CD4-positive, alpha-beta memory T cell (primary cell): ENCODE results near the gene TUBAL3. TPM values are rescaled to one million over a fixed set of nuclear protein-coding genes. Genes with fewer than 3 reads are reported as not detected.

Experiments used
- CTCF ChIA-PET: fragments of 350-600 bp; sonication (Branson Sonifier 250); formaldehyde crosslinking; loops from one replicate; lab custom pipeline; 2021; ENCODE audit warnings: inconsistent platforms; ENCODE audit not compliant: partially characterized antibody; lab: Charles Lee
- POLR2A ChIA-PET: fragments of 350-600 bp; sonication (Branson Sonifier 250); formaldehyde crosslinking; loops from one replicate; lab custom pipeline; 2021; ENCODE audit not compliant: partially characterized antibody; lab: Charles Lee
- DNase-seq, 5 donors: peaks; one replicate each; pipeline versions ENCODE4 v3.0.0 to v3.0.0-alpha.2; 2020 to 2022; ENCODE audit warnings: mixed read lengths in 1 of 5
- H3K27ac ChIP-seq: one replicate; pipeline ENCODE4 v1.7.0; 2013; ENCODE audit warnings: low read depth, low read length
- H3K27me3 ChIP-seq: 2 replicates; pipeline ENCODE4 v1.7.0; 2013; ENCODE audit warnings: mild to moderate bottlenecking, low read length, moderate library complexity; ENCODE audit not compliant: insufficient read depth
- H3K36me3 ChIP-seq: 2 replicates; pipeline ENCODE4 v1.7.0; 2013; ENCODE audit warnings: mild to moderate bottlenecking, low read length, moderate library complexity; ENCODE audit not compliant: insufficient read depth
- H3K4me1 ChIP-seq: 2 replicates; pipeline ENCODE4 v1.7.0; 2013; ENCODE audit warnings: mild to moderate bottlenecking, low read length, moderate library complexity; ENCODE audit not compliant: insufficient read depth
- H3K4me3 ChIP-seq, 2 donors: one replicate each; pipeline ENCODE4 v1.7.0; 2013; ENCODE audit warnings: low read length in 2 of 2, mild to moderate bottlenecking in 1 of 2
- H3K9me3 ChIP-seq, 2 donors: one replicate each; pipeline ENCODE4 v1.7.0; 2013; ENCODE audit warnings: low read length in 2 of 2, control low read depth in 1 of 2; ENCODE audit not compliant: control insufficient read depth in 1 of 2
- H3K27ac Mint-ChIP-seq, 7 donors: one replicate each; pipeline ENCODE4 v1.8.0; 2020 to 2021; ENCODE audit warnings: mixed read lengths in 7 of 7, mild to moderate bottlenecking in 6 of 7, inconsistent platforms in 3 of 7, moderate library complexity in 3 of 7
- H3K27me3 Mint-ChIP-seq, 2 donors: one replicate each; pipeline ENCODE4 v1.8.0; 2020 to 2021; ENCODE audit warnings: mixed read lengths in 2 of 2
- H3K36me3 Mint-ChIP-seq, 2 donors: one replicate each; pipeline ENCODE4 v1.8.0; 2020 to 2021; ENCODE audit warnings: mixed read lengths in 2 of 2, inconsistent platforms in 1 of 2, mild to moderate bottlenecking in 1 of 2
- H3K4me1 Mint-ChIP-seq, 4 donors: one replicate each; pipeline ENCODE4 v1.8.0; 2020 to 2021; ENCODE audit warnings: mixed read lengths in 4 of 4, mild to moderate bottlenecking in 1 of 4
- H3K4me3 Mint-ChIP-seq, 8 donors: one replicate each; pipeline ENCODE4 v1.8.0; 2020 to 2021; ENCODE audit warnings: mixed read lengths in 8 of 8, mild to moderate bottlenecking in 7 of 8, moderate library complexity in 6 of 8, inconsistent platforms in 3 of 8
- H3K9me3 Mint-ChIP-seq, 8 donors: one replicate each; pipeline ENCODE4 v1.8.0; 2020 to 2021; ENCODE audit warnings: mixed read lengths in 8 of 8, mild to moderate bottlenecking in 5 of 8, inconsistent platforms in 3 of 8, moderate library complexity in 1 of 8
- intact Hi-C: fragments of 100-400 bp; cut with micrococcal nuclease; formaldehyde crosslinking; loops from one replicate; pipeline ENCODE4 v1.15.1; 2023
- polyA plus RNA-seq, 2 donors: library from polyadenylated mRNA; unstranded; fragments of 300-500 nt; fragmentation: Illumina TruSeq; gene quantifications; one replicate each; pipeline ENCODE4 v1.2.3, GENCODE V29; 2021
- total RNA-seq, 2 experiments: library from RNA; stranded (reverse); gene quantifications; one replicate each; pipeline ENCODE4 v1.2.3, GENCODE V29; 2021

Gene TUBAL3
- total RNA-seq, result not detected
- not detected for polyA plus RNA-seq

DNA sequence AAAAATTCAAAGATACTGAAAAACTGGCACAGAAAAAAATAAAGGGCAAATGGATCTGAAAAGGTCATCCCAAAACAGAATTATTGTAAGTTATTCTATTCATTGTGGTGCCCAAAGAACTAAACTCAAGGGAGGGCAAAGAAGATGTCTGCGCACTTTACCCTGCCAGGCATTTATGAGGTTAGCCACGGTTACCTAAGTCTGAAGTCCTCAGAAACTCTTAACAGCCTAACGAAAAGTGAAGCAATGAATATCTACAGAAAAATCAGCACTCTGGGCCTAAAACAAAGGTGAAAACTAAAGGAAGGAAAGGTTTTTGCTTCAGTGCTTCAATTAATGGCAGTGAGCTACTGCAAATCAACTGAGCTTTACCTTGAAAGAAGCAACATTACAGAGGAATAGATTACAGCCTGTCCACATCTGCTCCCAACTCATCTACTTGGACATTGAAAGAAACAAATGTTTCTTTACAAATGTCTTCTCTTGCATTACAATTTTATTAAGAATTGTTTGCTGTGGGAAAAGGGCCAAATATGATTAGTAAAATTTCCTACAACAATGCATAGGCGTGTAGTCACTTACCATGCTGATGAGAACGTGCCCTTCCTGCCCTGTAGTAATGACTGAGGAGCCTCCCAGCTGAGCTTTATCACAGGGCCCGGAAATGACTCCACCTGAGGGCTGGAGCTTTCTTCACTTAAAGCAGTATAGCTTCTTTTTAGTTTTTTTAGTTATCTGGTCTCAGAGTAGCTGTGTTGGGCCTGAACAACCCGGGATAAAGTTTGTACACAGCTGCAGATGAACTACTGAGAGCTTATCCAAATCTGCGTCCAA is at the start of gene TUBAL3:
Gene TUBAL3, minus strand, starts transcription at position 621 of the 834 bp plus-strand sequence. Its CDS starts 36 bp downstream, at position 585.
- Mint-ChIP-seq H3K27ac (no peak within 1 kb of the TSS), H3K9me3 (no peaks in the 10 kb centered on the region), H3K27me3 (peaks cover 2 to 5% of the 10 kb centered on the region in 2 donors), H3K4me1 (peaks cover 0 to 2% (median 0%) of the 10 kb centered on the region in 4 donors), H3K36me3 (no peaks in the 10 kb centered on the region), H3K4me3 (no peak within 1 kb of the TSS)
- ChIA-PET CTCF (no interaction called here), POLR2A (no interaction called here)
- intact Hi-C loops, result no loop called here
- H3K4me3 ChIP-seq, result no peak within 1 kb of the TSS
- H3K36me3 ChIP-seq, result no peaks in the 10 kb centered on the region
- H3K9me3 ChIP-seq, result no peaks in the 10 kb centered on the region
- no peaks in the 10 kb centered on the region for H3K27me3 ChIP-seq
- H3K4me1 ChIP-seq, result no peaks in the 10 kb centered on the region
- H3K27ac ChIP-seq, result no peak within 1 kb of the TSS
- DNase-seq, result no peak

DNA sequence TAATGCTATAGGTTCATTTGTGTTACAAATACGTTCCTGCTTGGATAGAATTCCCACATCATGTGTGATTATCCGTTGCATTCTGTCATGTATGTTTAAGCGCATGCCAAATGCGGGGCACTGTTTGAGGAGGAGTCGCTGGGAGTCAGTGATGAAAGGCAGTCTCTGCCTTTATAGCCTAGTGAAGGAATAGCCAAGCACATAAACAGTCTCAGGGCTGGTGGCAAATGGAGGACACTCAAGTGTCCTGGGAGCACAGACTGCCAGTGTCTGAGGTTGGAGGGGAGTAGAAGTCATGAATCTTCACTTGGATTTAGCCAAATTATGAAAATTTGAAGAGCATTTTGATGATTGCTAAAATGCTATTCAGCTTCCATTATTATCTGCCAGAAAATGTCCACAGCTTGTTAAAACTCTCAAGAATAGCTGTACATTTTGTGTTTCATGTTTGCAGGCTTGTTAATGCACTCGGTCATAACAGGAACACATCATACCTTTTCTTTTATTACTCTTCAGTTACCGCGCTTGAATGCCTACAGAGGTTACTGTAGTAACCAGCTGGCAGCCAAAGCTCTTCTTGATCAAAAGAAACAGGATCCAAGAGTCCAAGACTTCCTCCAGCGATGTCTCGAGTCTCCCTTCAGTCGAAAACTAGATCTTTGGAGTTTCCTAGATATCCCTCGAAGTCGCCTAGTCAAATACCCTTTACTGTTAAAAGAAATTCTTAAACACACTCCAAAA is 49.3 kb upstream of the TUBAL3 start:
- ChIA-PET CTCF (interaction anchor here (0.7 to 2.3 kb wide), 4 partner anchors 12 to 169 kb away, joined by 3 to 10 read pairs (median 8); no protein-coding TSS in a partner anchor), POLR2A (no interaction called here)
- no peaks in the 10 kb centered on the region for H3K9me3 ChIP-seq
- no peaks in the 10 kb centered on the region for H3K27me3 ChIP-seq
- Mint-ChIP-seq H3K27me3 (no peaks in the 10 kb centered on the region), H3K27ac (peak overlapping the region in 1 of 7 donors; percentile 25), H3K4me3 (no peak overlapping the region), H3K4me1 (peaks cover 4 to 13% (median 7%) of the 10 kb centered on the region in 4 donors), H3K9me3 (no peaks in the 10 kb centered on the region), H3K36me3 (peaks cover 9 to 22% of the 10 kb centered on the region in 2 donors)
- DNase-seq, result no peak
- intact Hi-C loops, result no loop called here
- no peaks in the 10 kb centered on the region for H3K36me3 ChIP-seq
- H3K27ac ChIP-seq, result no peak overlapping the region
- H3K4me1 ChIP-seq, result peaks cover 7% of the 10 kb centered on the region
- H3K4me3 ChIP-seq, result no peak overlapping the region

DNA sequence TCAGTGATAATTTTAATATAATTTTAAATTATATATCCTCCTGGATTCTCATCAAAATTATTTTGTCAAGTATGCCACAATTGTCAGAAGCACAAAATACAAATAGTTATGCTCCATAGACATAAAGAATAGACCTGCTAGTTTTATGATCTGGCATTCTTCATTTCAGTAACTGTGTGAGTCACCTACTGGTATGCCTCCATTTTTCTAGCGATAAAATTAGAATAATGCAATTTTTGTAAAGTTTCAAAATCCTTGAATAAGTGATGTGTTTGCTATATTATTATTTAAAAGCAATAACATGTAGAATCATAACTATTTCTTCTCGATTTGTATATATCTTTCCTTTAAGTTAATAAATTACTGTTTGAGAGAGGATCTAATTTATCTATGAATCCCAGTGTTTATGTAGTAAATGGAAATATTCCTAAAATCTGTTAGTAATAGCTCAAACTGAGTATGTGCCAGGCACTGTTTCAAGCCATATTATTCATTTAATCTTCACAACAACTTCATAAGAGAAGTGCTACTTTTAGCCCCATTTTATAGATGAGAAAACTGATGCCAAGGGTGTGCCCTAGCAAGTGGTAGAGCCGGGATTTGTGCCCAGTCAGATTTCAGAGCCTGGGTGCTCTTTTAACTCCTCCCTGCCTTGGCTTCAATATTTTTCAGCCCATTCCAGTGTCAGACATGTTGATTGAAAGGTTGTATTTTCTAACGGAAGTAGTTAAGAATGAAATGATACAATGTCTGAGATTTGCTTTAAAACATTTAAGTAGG is 46.2 kb upstream of the TUBAL3 start:
- H3K4me1 Mint-ChIP-seq, result peaks cover 13 to 35% (median 23%) of the 10 kb centered on the region in 4 donors
- H3K36me3 Mint-ChIP-seq, result peaks cover 6 to 17% of the 10 kb centered on the region in 2 donors
- H3K36me3 ChIP-seq, result no peaks in the 10 kb centered on the region
- H3K27ac ChIP-seq, result no peak overlapping the region
- H3K27me3 Mint-ChIP-seq, result no peaks in the 10 kb centered on the region
- no peak overlapping the region for H3K4me3 ChIP-seq
- ChIA-PET CTCF (no interaction called here), POLR2A (no interaction called here)
- H3K27ac Mint-ChIP-seq, result peak overlapping the region in 1 of 7 donors; percentile 9
- peaks cover 0 to 2% (median 0%) of the 10 kb centered on the region in 8 donors for H3K9me3 Mint-ChIP-seq
- intact Hi-C loops, result no loop called here
- no peak overlapping the region for H3K4me3 Mint-ChIP-seq
- H3K27me3 ChIP-seq, result no peaks in the 10 kb centered on the region
- no peaks in the 10 kb centered on the region for H3K9me3 ChIP-seq
- no peak for DNase-seq
- H3K4me1 ChIP-seq, result peaks cover 23% of the 10 kb centered on the region

- H3K9me3 ChIP-seq, result no peaks in the 10 kb centered on the region
- no peaks in the 10 kb centered on the region for H3K27me3 ChIP-seq
- ChIA-PET POLR2A (no interaction called here), CTCF (no interaction called here)
- no peaks in the 10 kb centered on the region for H3K36me3 ChIP-seq
- H3K36me3 Mint-ChIP-seq, result peaks cover 6 to 15% of the 10 kb centered on the region in 2 donors
- no peak overlapping the region for H3K4me3 Mint-ChIP-seq
- H3K4me1 Mint-ChIP-seq, result peaks cover 13 to 39% (median 23%) of the 10 kb centered on the region in 4 donors
- H3K27ac Mint-ChIP-seq, result no peak overlapping the region
- intact Hi-C loops, result loop anchor here (5.0 kb wide), 1 partner anchor 362 kb away; the partner anchor contains the start of gene GDI2
- H3K4me3 ChIP-seq, result no peak overlapping the region
- peaks cover 0 to 2% (median 0%) of the 10 kb centered on the region in 8 donors for H3K9me3 Mint-ChIP-seq
- H3K27ac ChIP-seq, result no peak overlapping the region
- H3K4me1 ChIP-seq, result peaks cover 23% of the 10 kb centered on the region
- no peaks in the 10 kb centered on the region for H3K27me3 Mint-ChIP-seq
- no peak for DNase-seq
These were observed 45.2 kb upstream of the TUBAL3 start for GRCh38 chr10:5449823-5450222.

GRCh38 chr10:5449227-5449626 is 44.6 kb upstream of the TUBAL3 start:
- POLR2A ChIA-PET, result no interaction called here

GRCh38 chr10:5448333-5449001 is 43.8 kb upstream of the TUBAL3 start:
- Mint-ChIP-seq H3K4me3 (peak overlapping the region in 3 of 8 donors; percentile 11 to 31 (median 28)), H3K4me1 (peaks cover 13 to 43% (median 23%) of the 10 kb centered on the region in 4 donors)

More at GRCh38 chr10:5449227-5449626, 44.6 kb upstream of the TUBAL3 start:
- no peak overlapping the region for H3K4me3 ChIP-seq
- Mint-ChIP-seq H3K9me3 (peaks cover 0 to 2% (median 0%) of the 10 kb centered on the region in 8 donors), H3K4me1 (peaks cover 13 to 39% (median 23%) of the 10 kb centered on the region in 4 donors), H3K27me3 (no peaks in the 10 kb centered on the region), H3K4me3 (no peak overlapping the region), H3K27ac (no peak overlapping the region), H3K36me3 (peaks cover 6 to 9% of the 10 kb centered on the region in 2 donors)
- CTCF ChIA-PET, result interaction anchor here (11.1 kb wide), 1 partner anchor 175 kb away, joined by 468 read pairs; no protein-coding TSS in a partner anchor
- intact Hi-C loops, result loop anchor here (5.0 kb wide), 1 partner anchor 363 kb away; the partner anchor contains the start of gene GDI2
- H3K4me1 ChIP-seq, result peaks cover 23% of the 10 kb centered on the region
- H3K36me3 ChIP-seq, result no peaks in the 10 kb centered on the region
- no peak overlapping the region for H3K27ac ChIP-seq
- no peaks in the 10 kb centered on the region for H3K27me3 ChIP-seq
- no peaks in the 10 kb centered on the region for H3K9me3 ChIP-seq
- no peak for DNase-seq

More at GRCh38 chr10:5448333-5449001, 43.8 kb upstream of the TUBAL3 start:
- Histone ChIP-seq H3K4me3 (no peak overlapping the region), H3K9me3 (no peaks in the 10 kb centered on the region), H3K27me3 (no peaks in the 10 kb centered on the region), H3K4me1 (peaks cover 23% of the 10 kb centered on the region), H3K27ac (no peak overlapping the region), H3K36me3 (no peaks in the 10 kb centered on the region)
- CTCF ChIA-PET, result interaction anchor here (0.8 to 11.1 kb wide), 2 partner anchors 176 to 425 kb away, joined by 5 to 468 read pairs; no protein-coding TSS in a partner anchor
- POLR2A ChIA-PET, result interaction anchor here (3.2 kb wide), 2 partner anchors 116 to 174 kb away, joined by 29 to 37 read pairs; no protein-coding TSS in a partner anchor
- Mint-ChIP-seq H3K27me3 (no peaks in the 10 kb centered on the region), H3K9me3 (peaks cover 0 to 2% (median 0%) of the 10 kb centered on the region in 8 donors), H3K27ac (no peak overlapping the region), H3K36me3 (peaks cover 6% of the 10 kb centered on the region in 2 donors)
- no peak for DNase-seq
- intact Hi-C loops, result loop anchor here (5.0 kb wide), 1 partner anchor 364 kb away; the partner anchor contains the start of gene GDI2
